NCI-H82 (cell line): ENCODE measurements around the gene RXRG.
A peak's percentile ranks its signal among the peaks of the same experiment; 100 is the strongest.

Source experiments
- DNase-seq: peaks from one replicate; lab custom pipeline; 2025; lab: John Stamatoyannopoulos, UW

The RXRG gene

DNA sequence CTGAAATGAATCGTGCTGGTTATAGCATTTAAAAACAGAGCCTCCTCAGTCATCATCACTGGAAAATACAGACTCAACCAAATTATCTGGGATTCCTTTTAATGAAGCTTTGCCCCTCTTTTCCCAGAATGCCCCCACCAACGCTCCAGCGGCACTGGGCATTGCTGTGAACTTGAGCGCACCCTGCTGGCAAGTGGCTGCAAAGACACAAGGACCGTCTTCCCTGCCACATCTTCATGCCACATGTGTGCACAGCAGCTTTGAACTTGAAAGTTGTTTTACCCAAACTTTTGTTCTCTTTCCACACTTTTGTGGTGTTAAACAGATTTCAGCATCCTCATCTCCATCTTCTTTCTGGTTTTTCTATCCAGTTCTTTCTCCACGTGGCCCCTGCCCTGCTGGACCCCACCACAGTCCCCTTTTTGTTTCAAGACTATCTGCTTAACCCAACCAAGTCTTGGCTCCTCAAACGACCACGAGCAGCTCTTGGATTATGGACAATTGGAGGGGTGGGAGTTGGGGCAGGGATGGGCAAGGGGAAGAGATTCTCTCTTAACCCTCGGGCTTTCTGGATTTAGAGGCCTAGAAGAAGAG lies 75.6 kb downstream of the RXRG start:
- DNase-seq, result peak; percentile 86

DNA sequence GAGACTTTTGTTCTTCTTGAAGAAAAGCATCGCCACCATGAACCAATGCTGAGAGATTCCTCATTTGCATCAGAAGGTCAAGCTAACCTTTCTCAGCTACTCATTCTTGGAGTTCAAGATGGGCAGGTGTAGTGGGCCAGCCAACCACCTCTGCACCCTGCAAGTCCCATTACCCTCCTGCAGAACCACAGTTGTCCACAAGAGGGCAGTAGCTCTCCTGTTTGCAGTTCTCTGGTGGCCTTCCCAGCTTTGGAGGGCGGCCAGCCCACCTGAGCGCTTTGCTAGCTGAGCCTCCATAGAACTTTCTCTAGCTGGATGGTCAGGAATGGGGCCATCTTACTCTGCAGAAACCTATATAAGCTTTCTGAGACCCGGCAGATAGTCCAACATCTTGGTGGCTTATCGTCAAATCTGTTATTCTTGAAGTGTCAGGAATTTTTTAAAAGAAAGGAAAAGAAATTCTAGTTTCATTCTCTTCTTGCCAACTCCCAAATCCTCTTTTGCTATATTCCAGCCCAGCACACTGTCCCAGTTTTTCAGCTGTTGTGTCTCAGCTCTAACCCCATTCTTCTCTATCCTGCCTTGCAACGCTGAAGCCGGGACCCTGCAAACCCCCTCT lies 77.4 kb downstream of the RXRG start:
- DNase-seq, result peak; percentile 93

DNA sequence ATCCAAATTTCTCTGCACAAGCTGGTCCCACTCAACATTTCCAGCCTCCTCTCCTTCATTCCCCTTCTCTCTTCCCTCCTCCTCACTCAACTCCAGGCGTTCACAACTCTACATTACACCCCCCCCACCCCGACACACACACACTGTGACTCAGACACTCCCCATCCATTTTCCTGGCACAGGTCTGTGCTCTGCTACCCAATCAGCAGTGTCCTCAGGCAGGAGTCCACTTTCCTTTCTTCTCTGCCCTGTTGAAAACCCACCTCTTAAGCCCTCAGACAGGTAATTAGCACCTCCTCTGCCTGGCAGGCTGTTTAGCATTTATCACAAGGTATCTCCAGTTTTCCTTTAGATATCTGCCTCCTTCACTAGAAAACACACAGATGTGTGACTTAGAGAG lies 79.6 kb downstream of the RXRG start:
- DNase-seq, result no peak

DNA sequence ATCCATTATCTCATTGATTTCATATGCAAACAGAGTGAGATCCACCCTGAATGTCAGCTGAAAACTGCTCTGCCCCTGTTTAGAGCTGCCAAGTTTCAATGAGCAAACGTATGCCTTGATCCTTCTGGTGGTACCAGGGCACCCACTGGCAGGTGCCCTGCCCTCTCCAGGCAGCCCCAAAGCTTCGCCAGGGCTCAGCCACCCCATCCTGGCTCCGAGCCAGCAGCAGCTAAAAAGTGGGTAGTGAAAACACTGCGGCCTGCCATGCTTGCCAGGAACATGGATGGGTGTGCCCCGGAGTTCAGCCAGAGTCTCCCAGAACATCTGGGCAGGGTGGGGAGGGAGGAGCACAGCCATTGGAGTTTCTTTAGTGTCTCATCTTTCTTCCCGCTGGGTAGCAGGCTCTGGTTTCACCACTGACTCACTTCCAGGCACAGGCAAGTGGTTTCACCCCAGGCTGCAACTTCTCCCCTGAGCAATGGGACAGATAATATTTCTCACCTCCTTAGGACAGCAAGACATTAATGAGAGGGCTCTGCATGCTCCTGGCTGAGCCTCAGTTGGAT lies 80.3 kb downstream of the RXRG start:
- DNase-seq, result no peak

DNA sequence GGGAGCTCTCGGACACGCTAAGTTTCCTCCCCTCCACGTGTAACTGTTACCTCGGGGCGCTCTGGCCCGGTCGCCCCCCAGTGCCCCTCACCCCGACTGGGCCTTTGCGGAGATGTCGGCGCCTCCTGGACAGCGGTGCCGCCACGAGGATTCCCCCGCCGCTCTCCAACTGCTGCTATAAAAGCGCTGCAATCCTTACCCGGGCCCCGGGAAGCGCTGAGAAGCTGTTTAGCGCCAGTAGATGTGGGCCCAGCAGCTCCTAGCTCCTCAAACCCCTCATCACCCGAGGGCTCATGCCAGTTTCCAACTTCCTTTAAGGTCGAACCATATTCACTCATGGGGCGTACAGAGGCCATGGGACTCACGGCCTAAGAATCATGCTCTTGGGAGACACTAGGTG lies 88.0 kb downstream of the RXRG start:
- DNase-seq, result no peak

DNA sequence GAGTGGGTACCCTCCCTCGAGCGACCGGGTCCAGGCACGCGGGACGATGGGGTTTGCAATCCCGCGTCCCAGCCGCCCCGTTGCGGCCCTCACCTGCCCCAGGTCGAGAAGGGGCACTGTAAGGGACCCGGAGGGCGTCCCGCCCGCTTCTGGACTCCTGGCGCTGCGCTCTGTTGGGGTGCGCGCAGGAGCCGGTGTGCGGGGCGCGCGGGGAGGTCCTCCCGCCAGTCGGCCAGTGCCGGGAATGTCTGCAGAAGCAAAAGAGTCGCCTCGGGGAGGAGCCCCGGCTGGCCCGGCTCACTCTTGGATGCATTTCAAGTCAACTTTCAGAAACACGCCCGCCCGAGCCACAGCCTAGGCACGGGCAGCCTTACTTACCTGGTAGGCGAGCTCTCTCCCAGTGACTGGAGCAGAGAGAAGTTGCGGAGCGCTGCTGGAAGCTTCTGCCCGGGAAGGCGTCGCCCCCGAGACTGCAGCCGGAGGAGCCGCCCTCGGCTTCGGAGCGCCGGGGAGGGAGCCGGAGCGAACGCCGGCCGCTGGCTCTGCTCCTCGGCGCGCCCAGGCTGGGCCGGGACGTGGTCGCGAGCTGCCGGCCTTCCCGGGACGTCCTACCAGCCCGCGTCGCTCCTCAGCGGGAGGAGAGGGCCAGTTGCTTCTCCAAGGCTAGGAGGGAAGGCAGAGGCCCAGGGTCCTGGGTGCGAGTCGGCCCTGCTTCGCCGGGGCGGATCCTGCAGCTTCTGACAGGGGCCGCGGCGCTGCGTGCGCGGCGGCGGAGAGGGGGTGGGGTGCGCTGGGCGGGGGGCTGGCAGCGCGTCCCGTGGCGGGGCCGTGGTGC lies 88.7 kb downstream of the RXRG start, which contains the start of gene LMX1A:
Gene LMX1A (minus strand): TSS at position 739 of the 835 bp plus-strand sequence. CDS start 1,156 bp downstream, outside the sequence.
- no peak for DNase-seq

DNA sequence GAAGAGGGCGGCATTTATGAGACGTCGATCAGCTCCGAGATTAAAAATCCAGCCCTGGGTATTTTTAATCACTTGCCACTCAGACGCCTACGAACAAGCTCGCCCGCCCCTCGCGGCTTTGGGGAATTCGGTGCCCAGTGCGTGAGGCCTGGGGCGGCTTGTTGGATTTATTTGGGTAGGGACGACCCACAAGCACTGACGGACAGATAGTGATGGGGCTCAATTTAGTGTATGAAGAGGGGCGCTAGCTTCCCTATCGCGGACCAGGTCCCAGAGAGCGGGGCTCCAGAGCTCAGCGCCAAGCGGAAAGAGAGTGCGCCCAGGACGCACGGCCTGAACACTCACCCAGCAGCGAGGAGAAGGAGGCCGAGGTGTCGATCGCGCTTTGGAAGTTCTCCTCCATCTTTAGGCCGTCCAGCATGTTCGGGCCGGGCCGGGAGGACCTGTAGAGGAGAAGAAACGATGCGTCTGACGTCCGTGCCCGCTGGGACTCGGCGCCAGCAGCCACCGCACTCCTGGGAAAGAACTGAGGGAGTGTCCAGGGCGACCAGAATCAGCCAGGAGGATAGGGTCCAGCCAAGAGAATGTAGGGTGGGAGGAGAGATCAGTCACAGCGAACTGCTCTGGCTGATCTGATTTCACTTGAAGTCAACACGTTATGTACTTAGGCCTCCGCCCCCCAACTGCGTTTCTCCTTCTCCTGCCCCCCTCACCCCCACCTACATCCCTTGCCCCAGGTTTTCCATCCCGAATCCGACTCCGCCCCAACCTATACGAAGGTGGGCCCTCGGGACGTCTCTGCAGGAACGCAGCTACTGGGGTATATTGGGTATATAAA lies 89.6 kb downstream of the RXRG start:
- DNase-seq, result peak; percentile 58

DNA sequence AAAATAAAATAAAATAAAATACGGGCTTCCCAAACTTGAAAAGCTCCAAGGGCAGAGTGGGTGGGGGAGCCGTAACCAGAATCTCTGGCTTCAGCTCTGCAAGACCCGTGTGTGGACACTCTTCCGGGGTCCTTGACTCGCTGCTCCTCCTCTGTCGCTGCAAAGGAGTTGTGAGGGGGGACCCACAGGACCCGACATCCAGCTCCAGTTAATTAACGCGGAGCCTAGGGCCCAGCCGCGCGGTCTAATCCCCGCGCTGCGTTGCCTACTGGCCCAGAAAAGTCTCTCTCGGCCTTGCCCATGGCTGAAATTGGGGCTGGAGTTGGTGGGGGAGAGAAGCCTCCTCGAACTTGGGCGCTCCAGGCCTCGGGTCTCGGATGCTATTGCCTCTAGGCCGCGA lies 90.2 kb downstream of the RXRG start:
- DNase-seq, result peak; percentile 58

DNA sequence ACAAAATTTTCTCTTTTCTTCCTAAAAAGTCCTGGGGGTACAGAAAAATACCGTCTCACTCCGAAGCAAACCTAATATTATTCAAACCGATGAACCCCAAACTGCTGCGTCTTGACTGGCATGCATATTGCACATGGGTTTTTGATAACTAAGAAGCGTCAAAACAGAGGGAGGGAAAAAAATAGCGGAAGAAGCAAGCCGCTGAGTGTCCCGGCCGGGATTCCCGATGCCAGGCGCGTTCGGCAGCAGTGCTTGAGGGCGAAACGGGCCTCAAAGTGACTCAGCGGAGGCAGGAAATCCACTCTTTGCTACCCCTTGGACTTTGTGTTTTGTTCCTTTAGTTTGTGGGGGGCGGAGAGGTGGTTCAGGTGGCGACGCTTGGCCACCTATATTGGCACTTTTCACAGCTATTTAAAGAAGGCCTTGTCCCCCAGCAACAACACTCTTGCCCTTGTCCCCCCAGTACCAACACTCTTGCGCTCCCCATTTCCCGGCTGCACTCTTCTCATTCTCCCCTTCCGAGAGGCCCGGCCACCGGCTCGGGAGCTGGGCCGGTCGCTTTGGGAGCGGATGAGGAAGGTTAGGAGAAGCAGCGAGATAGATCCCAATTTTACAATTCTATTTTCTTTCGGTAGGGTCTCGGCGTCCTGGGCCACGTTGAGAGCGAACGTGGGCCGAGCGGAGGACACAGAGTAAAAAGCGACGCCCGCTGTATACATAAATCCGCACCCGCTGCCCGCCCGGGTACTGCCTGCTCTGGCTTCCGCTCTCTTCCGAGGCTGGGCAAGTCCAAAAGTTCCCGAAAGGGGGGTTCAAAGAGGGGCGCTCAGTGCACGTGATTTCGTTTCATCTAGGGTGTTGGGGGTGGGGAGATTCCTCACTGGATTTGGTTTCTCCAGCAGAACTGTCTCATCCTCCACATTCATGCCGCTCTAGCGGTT lies 90.9 kb downstream of the RXRG start:
- no peak for DNase-seq

DNA sequence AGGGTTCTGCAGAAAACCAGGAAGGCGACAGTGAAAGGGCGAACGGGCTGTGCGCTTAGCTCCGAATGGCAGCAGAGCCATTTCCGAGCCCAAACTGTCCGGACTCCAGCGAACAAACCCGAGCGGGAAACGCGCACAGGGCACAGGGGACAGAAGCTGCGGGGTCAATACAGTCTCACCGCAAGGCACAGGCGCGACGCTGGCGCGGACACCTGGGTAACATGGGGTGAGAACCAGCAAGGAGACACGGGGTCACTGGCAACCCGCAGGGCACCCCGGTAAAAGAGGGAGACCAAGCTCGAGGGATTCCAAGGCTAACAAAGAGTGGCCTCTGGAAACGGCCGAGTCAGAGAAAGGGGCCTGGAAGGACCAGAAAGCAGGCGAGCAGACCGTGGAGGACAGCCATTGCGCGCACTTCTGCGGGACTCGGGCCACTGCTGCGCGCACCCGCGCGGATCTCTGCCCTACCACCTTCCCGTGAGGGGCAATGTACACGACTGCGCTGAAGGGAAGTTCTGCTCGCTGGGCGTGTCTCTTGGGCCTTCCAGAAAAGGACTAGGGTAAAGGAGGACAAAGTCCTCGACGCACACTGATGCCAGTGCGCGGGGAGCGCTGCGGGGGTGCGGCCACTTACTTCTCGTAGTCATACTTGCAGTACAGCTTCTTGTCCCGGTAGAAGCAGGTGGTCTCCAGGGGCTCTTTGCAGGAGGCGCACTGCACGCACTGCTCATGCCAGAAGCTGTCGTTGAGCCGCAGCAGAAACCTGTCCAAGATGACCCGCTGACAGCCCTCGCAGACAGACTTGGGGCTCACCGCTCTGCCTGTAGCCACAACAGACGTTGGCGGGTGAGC lies 92.3 kb downstream of the RXRG start:
- peak; percentile 49 for DNase-seq

DNA sequence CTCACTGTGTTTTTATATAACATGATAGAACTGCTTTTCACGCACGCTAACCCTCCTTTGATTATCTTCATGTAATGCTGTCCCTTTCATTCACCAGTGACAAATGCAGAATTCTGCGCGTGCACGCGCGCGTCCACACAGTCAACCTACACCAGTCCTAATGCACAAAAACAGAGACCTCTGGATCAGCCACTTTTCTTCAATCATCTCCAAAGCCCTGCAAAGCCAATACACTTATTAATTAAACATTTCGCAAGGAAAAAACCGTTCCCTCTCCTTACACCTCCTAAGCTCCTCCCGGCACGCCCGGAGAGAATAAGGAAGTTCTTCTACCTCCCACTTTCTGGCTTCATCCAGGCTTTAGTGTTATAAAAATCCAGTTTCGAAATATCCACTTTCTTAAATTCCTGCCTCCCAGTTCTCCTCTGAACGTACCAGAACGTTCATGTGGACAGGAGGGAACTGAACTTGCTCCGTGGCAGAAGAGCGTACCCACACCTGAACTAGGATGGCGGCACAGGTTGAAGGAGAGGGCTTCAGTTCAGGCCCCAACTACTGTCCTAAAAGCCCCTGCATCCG lies 93.0 kb downstream of the RXRG start:
- peak; percentile 31 for DNase-seq
